ENCODE data around the gene SLC38A7. TPM values are rescaled to one million over a fixed set of nuclear protein-coding genes. Genes with fewer than 3 reads are reported as not detected.

Gene SLC38A7
- total and polyA plus RNA-seq, 12 donors = 13.9 to 56.4 (median 23.3) TPM

DNA sequence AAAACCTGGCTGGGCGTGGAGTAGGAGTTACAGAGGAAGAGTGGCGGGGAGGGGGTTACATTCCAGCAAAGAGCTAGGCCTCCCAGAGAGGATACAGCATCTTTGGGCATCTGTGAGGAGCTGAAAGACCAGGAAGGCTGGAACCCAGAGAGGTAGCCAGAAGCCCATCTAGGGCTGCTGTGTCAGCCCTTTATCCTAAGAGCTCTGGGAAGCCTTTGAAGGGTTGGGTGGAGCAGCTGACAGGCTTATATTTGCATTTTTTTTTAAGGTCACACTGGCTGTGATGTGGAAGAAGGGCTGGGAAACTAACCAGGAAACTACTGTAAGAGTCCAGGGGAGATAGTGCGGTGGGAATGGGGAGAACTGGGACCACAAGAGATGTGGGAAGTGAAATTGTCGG lies 48.1 kb downstream of the SLC38A7 start:
- TF ChIP-seq, protein P1, sequence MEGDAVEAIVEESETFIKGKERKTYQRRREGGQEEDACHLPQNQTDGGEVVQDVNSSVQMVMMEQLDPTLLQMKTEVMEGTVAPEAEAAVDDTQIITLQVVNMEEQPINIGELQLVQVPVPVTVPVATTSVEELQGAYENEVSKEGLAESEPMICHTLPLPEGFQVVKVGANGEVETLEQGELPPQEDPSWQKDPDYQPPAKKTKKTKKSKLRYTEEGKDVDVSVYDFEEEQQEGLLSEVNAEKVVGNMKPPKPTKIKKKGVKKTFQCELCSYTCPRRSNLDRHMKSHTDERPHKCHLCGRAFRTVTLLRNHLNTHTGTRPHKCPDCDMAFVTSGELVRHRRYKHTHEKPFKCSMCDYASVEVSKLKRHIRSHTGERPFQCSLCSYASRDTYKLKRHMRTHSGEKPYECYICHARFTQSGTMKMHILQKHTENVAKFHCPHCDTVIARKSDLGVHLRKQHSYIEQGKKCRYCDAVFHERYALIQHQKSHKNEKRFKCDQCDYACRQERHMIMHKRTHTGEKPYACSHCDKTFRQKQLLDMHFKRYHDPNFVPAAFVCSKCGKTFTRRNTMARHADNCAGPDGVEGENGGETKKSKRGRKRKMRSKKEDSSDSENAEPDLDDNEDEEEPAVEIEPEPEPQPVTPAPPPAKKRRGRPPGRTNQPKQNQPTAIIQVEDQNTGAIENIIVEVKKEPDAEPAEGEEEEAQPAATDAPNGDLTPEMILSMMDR (IDR thresholded peaks at IDR 0.05) = no peak
- TF ChIP-seq POLR2A (IDR thresholded peaks at IDR 0.05) = no peak
- 84 to 92% (median 90%) methylated on average over 4 of the region's 4 CpGs for WGBS, 4 donors
- no peaks in the 10 kb centered on the region for H3K9me3 ChIP-seq (replicated peaks in 1 of 3)
- no peaks in the 10 kb centered on the region for H3K36me3 ChIP-seq (replicated peaks in 1 of 2)
- H3K27me3 ChIP-seq = no peaks in the 10 kb centered on the region
- DNase-seq = peak in 1 of 7 donors; percentile 34
- no peak overlapping the region for H3K4me3 ChIP-seq
- intact Hi-C loops (cut with DNase I) = loop anchor here in 1 of 2 donors (10.0 kb wide), 1 partner anchor 132 kb away; the partner anchor contains the start of gene NDRG4
- no peaks in the 10 kb centered on the region for H3K4me1 ChIP-seq (replicated peaks in 1 of 2)
- no peak overlapping the region for H3K27ac ChIP-seq

DNA sequence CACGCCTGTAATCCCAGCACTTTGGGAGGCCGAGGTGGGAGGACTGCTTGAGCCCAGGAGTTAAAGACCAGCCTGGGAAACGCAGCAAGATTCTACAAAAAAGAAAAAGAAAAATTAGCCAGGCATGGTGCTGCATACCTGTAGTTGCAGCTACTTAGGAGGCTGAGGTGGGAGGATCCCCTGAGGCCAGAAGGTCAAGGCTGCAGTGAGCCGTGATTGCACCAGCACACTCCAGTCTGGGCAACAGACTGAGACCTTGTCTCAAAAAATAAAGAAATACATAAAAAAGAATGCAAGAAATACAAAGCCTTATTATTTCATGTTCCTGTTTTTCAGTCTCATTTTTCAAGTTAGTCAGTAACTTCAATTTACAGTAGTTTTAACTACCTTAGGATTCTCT lies 49.1 kb downstream of the SLC38A7 start:
- TF ChIP-seq POLR2A (IDR thresholded peaks at IDR 0.05) = no peak
- TF ChIP-seq, protein P1 (IDR thresholded peaks at IDR 0.05) = no peak
- H3K27ac ChIP-seq = no peak overlapping the region
- no peaks in the 10 kb centered on the region for H3K36me3 ChIP-seq (replicated peaks in 1 of 2)
- WGBS, 4 donors = 75 to 89% (median 79%) methylated on average over 4 of the region's 4 CpGs
- no peak for DNase-seq
- no peaks in the 10 kb centered on the region for H3K4me1 ChIP-seq (replicated peaks in 1 of 2)
- no peaks in the 10 kb centered on the region for H3K27me3 ChIP-seq
- no peak overlapping the region for H3K4me3 ChIP-seq
- H3K9me3 ChIP-seq (replicated peaks in 1 of 3) = no peaks in the 10 kb centered on the region
- intact Hi-C loops (cut with DNase I) = loop anchor here in 1 of 2 donors (10.0 kb wide), 1 partner anchor 131 kb away; the partner anchor contains the start of gene NDRG4

DNA sequence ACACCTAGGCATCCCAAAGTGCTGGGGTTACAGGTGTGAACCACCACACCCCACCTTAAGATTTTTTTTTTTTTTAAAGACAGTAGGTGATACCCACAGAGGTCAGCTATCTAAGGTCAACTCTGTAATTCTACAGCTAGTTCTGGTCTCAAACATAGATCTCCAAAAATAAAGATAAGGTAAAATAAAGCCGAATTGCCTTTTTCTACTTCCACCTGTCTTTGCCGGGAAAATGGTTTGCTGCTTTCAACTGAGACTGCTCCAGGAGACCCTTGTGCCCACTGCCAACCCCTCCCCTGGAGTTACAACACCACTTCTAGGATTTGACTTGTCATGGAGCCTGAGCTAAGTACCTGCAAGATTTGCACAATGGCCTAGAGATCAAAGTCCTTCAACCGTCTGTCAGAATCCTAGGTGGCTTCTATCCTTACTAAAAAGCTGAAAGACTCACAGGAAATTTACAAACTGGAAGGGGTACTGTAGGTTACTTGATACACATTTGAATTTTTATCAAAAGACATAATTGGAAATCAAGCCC lies 50.2 kb downstream of the SLC38A7 start:
- H3K27me3 ChIP-seq = no peaks in the 10 kb centered on the region
- intact Hi-C loops (cut with DNase I) = loop anchor here in 1 of 2 donors (10.0 kb wide), 1 partner anchor 130 kb away; the partner anchor contains the start of gene NDRG4
- 72 to 83% (median 76%) methylated on average over 3 of the region's 3 CpGs for WGBS, 4 donors

More for the DNA sequence above, 50.2 kb downstream of the SLC38A7 start:
- Histone ChIP-seq H3K36me3 (replicated peaks in 1 of 2) (no peaks in the 10 kb centered on the region), H3K4me3 (no peak overlapping the region), H3K9me3 (replicated peaks in 1 of 3) (no peaks in the 10 kb centered on the region), H3K4me1 (replicated peaks in 1 of 2) (no peaks in the 10 kb centered on the region), H3K27ac (no peak overlapping the region)
- TF ChIP-seq, protein P1 (IDR thresholded peaks at IDR 0.05) = no peak
- no peak for TF ChIP-seq POLR2A (IDR thresholded peaks at IDR 0.05)
- peak in 1 of 7 donors; percentile 21 for DNase-seq
